Stimulated activated effector memory CD8-positive, alpha-beta T cell treated with anti-CD3 and anti-CD28 coated beads, Interleukin-12 subunit alpha, Interleukin-12 subunit beta, amount 100 ng/mL, for 72 hours (primary cell): ENCODE data around the gene TEX53.

ENCODE experiments used
- ATAC-seq: fragments of 150-1000 bp; cut with Tn5 transposase; 2 replicates; pipeline ENCODE4 v1.10.0; 2021
- DNase-seq, 2 donors: peaks; one replicate each; pipeline ENCODE4 v3.0.0; 2021 to 2022; ENCODE audit warnings: low spot score in 2 of 2
- H3K27ac Mint-ChIP-seq: one replicate; pipeline ENCODE4 v1.8.0; 2022; ENCODE audit warnings: mild to moderate bottlenecking, mixed read lengths
- H3K36me3 Mint-ChIP-seq: one replicate; pipeline ENCODE4 v1.8.0; 2022; ENCODE audit warnings: mild to moderate bottlenecking, mixed read lengths
- H3K4me1 Mint-ChIP-seq: one replicate; pipeline ENCODE4 v1.8.0; 2022; ENCODE audit warnings: mixed read lengths
- H3K4me3 Mint-ChIP-seq: one replicate; pipeline ENCODE4 v1.8.0; 2022; ENCODE audit warnings: mild to moderate bottlenecking, mixed read lengths
- H3K9me3 Mint-ChIP-seq: one replicate; pipeline ENCODE4 v1.8.0; 2022; ENCODE audit warnings: mixed read lengths

TEX53 gene

DNA sequence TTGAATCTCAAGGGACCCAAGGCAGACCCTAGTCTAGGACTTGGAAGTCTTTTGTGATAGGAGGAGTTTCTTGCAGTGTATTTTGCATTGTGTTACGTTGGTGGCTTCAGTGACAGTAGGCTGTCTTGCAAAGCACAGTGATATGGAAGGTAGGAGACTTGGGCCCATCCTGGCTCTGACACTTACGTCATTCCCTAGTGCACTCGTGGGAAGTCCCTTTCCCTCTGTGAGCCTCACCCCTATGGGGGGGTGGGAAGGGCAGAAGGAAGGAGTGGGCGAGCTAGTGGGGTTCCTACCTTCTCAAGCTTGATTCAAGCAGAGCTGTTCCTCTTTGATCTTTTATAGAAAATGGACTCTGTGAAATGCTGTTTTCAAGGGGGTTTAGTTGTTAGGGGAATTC lies 9.2 kb upstream of the TEX53 start:
- DNase-seq (no peak), ATAC-seq (peak; percentile 62)
- Mint-ChIP-seq H3K4me3 (no peak overlapping the region), H3K9me3 (no peaks in the 10 kb centered on the region), H3K36me3 (peaks cover 6% of the 10 kb centered on the region), H3K4me1 (peaks cover 16% of the 10 kb centered on the region), H3K27ac (peak overlapping the region; percentile 20)

DNA sequence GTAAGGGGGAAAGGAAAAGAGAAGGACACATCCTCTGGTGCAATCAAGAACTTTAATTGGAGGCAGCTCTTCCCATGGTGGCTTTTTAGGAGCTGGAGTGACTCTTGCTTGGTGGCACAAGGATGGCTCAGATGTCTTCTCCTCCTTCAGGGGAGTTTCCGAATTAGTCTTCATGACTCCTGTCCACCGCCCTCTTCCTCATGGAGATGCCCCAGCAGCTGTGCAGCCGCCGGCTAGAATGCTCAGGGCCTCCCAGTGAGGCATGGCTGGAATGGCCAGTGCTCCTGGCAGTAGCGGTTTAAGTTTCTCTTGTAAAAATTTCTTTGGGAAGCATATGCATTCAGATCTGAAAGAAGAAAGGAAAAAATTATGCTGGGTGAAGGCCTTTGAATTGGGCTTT lies 8.8 kb upstream of the TEX53 start:
- ATAC-seq (no peak), DNase-seq (no peak)
- H3K4me1 Mint-ChIP-seq: peaks cover 16% of the 10 kb centered on the region
- no peaks in the 10 kb centered on the region for H3K9me3 Mint-ChIP-seq
- no peak overlapping the region for H3K4me3 Mint-ChIP-seq
- H3K36me3 Mint-ChIP-seq: peaks cover 6% of the 10 kb centered on the region
- H3K27ac Mint-ChIP-seq: no peak overlapping the region

DNA sequence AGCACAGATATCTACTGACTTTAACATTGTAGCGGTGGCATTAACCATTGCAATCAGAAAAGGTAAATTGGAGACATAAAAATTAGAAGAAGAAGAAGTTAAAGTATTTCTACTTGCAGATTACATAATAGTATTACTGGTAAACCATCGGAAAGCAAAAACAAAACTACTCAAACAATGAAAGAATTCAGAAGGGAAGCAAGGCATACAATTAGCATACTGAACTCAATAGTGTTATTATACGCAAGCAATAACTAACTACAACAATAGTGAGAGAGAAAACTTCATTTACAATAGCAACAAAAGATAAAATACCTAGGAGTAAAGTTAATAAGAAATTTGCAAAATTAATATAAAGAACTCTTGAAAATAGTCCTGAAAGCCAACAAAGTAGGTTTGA lies 6.6 kb upstream of the TEX53 start:
- Mint-ChIP-seq H3K4me1 (peaks cover 18% of the 10 kb centered on the region), H3K27ac (no peak overlapping the region), H3K4me3 (no peak overlapping the region), H3K9me3 (no peaks in the 10 kb centered on the region), H3K36me3 (peaks cover 6% of the 10 kb centered on the region)
- no peak for ATAC-seq
- no peak for DNase-seq

DNA sequence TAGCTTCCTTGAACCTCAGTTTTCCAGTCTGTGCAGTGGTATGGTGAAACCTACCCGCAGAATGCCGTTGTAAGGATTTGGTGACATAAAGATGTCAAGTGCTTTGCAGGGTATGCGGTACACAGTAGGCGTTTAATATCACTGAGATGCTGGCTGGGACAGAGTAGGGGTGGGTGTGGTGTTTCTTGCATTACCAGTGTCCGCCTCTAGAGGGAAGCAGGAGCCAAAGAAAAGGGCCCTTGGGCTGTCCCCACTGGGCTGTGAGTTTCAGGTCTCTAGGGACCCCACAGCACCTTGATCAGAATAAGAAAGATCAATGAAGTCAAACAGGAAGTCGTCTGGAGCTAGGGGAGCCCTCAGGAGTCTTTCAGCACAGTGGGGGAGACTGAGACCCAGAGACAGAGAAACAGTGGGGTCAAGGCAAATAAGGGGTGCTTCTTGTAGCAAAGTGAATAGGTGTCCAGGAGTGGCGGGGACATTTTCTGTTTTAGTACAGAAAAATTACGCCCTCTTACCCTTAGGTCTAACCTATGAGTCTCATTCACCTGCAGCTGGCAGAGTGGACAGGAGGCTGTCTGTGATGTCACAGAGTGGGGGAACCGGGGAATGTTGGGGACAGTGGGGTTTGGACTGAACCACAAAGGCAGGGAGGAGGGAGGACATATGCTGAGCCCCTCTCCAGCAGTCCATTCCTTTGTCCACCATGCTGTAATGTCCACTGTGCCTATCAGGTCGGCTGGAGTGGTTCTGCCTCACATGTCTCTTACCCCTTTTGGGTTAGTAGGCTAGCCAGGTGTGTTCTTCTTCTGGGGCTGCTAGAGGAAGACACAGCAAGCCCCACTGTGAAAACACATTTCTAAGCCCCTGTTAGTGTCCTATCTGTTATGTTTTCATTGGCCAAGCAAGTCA lies 4.7 kb upstream of the TEX53 start:
- Mint-ChIP-seq H3K36me3 (peaks cover 6% of the 10 kb centered on the region), H3K27ac (no peak overlapping the region), H3K4me3 (no peak overlapping the region), H3K4me1 (peaks cover 22% of the 10 kb centered on the region), H3K9me3 (no peaks in the 10 kb centered on the region)
- DNase-seq (peak; percentile 57 to 86), ATAC-seq (peak; percentile 83)

DNA sequence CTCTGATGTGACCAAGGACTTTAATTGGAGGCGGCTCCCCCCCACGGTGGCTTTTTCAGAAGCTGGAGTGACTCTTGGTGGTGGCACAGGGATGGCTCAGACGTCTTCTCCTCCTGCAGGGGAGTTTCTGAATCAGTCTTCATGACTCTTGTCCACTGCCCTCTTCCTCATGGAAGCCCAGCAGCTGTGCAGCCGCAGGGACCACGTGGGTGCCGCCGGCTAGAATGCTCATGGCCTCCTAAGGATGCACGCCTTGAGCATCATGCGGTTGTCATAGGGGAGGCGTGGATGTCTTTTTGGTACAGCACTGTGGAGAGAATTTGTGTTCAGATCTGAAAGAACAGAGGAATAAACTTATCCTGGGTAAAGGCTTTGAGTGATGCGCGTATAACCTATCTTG lies 1.3 kb downstream of the TEX53 start:
- Mint-ChIP-seq H3K4me1 (peaks cover 28% of the 10 kb centered on the region), H3K9me3 (no peaks in the 10 kb centered on the region), H3K36me3 (peaks cover 6% of the 10 kb centered on the region), H3K4me3 (no peak overlapping the region), H3K27ac (no peak overlapping the region)
- DNase-seq: no peak
- no peak for ATAC-seq

DNA sequence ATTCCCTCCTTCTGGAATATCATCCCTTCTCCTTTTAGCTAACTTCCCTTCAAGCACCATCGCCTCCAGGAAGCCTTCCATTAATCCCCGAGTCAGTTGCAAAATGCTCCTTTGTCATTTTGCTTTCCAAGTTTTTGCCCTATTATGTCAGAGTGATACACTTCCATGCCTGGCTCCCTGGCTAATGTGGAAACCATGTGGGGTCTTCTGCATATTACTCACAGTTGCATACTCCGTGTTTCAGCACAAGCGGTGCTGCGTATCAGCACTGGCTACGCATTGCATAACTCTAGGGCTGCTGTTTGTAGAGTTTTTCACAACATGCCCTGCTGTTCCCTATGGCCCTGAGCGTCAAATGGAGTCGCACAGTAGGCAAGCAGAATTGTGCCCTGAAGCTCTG lies 1.9 kb downstream of the TEX53 start:
- Mint-ChIP-seq H3K4me1 (peaks cover 28% of the 10 kb centered on the region), H3K9me3 (no peaks in the 10 kb centered on the region), H3K27ac (no peak overlapping the region), H3K36me3 (peaks cover 6% of the 10 kb centered on the region), H3K4me3 (no peak overlapping the region)
- no peak for ATAC-seq
- no peak for DNase-seq

DNA sequence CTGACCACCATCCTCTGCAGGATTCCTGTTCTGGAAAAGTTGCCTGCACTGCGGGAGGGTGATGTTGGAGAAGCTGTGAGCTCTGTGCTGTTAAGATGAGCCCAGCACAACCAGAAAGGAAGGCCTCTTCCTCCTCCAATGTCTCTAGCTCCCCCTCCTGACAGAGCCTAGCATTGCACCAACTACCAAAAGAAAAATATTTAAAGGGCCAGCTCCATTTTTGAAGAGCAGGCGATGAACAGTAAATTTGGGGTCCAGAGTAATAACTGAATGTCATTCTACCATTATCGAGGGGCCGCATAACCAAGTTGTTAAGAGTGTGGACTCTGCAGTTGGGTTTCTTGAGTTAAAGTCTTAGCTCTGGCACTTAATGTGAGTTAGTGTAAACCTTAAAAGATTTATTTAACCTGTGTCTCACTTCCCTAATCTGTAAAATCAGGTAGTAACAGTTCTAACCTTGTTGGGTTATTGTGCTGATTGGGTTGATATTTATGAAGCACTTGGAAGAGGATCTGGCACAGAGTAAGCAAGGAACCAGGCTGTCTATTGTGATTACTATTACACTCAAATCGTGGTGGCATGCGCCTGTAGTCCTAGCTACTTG lies 3.9 kb downstream of the TEX53 start:
- peak; percentile 76 to 93 for DNase-seq
- ATAC-seq: peak; percentile 71
- peaks cover 6% of the 10 kb centered on the region for H3K36me3 Mint-ChIP-seq
- peak overlapping the region; percentile 92 for H3K27ac Mint-ChIP-seq
- H3K4me1 Mint-ChIP-seq: peaks cover 22% of the 10 kb centered on the region
- no peaks in the 10 kb centered on the region for H3K9me3 Mint-ChIP-seq
- H3K4me3 Mint-ChIP-seq: no peak overlapping the region

DNA sequence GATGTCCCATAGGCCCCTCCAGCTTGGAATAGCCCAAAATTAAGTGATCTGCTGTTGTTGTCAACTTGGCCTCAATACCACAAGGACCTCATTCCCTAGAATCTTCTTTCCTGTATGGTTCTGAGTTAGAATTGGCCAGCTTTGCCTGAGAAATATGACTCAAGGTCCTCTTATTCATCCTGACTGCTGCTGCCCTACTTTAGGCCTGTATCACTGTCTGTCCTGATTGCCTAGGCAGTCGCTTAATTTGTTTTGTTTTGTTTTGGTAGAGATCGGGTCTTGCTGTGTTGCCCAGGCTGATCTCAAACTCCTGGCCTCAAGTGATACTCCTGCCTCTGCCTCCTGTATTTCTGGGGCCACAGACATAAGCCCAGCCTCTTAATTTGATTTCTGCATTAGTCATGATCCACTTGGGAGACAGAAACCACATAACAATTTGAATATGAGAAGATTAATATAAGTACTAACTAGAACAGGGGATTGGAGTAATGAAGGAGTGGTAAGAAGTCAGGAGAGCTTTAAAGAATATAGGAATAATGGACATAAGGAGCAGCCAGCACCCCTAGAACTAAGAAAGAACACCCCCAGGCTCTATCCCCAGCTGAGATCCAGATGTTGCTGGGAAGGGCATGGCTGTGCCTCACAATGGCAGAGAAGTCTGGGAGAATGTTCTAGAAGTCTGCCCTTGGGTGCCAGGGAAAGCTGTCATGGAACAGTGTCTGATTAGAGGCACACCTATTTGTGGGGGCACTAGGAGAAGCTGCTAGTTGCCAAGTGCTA lies 4.6 kb downstream of the TEX53 start:
- H3K4me1 Mint-ChIP-seq: peaks cover 22% of the 10 kb centered on the region
- H3K9me3 Mint-ChIP-seq: no peaks in the 10 kb centered on the region
- peak overlapping the region; percentile 48 for H3K4me3 Mint-ChIP-seq
- no peak for DNase-seq
- peak; percentile 87 for ATAC-seq
- H3K36me3 Mint-ChIP-seq: peaks cover 11% of the 10 kb centered on the region
- H3K27ac Mint-ChIP-seq: peak overlapping the region; percentile 92

DNA sequence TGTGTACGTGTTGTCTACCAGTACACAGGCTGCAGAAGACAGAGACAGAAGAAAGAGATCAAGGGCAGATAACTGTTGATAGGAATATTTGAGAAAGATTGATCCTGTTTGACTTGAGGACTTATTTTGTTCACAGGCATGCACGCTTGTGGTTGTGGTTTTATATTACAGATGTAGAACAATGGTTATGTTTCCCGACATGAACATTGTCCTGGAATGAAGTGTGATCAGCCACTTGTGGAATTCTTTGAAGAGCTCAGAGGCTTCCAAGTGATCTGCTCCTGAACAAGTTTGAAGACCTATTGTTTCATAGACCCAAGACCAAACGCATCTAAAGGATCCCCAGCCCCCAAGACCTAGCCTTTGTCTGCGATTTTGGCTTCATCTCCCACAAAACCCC lies 13.7 kb downstream of the TEX53 start:
- no peaks in the 10 kb centered on the region for H3K4me1 Mint-ChIP-seq
- ATAC-seq (no peak), DNase-seq (no peak)
- H3K9me3 Mint-ChIP-seq: no peaks in the 10 kb centered on the region
- peaks cover 76% of the 10 kb centered on the region for H3K36me3 Mint-ChIP-seq
- no peak overlapping the region for H3K4me3 Mint-ChIP-seq
- H3K27ac Mint-ChIP-seq: peak overlapping the region; percentile 30

DNA sequence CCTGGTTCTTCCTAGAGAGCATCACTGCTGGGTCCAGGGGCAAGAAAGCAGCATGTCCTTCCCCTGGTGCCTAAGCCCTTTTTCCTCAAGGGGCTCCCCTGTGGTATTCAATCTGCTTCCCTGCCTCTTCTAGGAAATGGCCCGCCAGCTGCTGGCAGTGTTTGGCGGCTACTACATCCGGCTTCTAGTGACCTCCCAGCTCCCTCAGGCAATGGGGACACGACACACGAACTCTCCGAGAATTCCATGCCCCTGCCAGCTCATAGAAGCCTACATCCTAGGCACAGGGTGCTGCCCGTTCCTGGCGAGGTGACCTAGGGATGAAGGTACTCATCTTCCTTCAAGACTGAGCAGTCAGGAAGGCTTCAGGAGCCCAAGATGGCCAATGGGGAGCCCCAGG lies 14.6 kb downstream of the TEX53 start:
- H3K36me3 Mint-ChIP-seq: peaks cover 80% of the 10 kb centered on the region
- H3K4me3 Mint-ChIP-seq: no peak overlapping the region
- no peaks in the 10 kb centered on the region for H3K4me1 Mint-ChIP-seq
- DNase-seq: no peak
- ATAC-seq: no peak
- no peak overlapping the region for H3K27ac Mint-ChIP-seq
- no peaks in the 10 kb centered on the region for H3K9me3 Mint-ChIP-seq

DNA sequence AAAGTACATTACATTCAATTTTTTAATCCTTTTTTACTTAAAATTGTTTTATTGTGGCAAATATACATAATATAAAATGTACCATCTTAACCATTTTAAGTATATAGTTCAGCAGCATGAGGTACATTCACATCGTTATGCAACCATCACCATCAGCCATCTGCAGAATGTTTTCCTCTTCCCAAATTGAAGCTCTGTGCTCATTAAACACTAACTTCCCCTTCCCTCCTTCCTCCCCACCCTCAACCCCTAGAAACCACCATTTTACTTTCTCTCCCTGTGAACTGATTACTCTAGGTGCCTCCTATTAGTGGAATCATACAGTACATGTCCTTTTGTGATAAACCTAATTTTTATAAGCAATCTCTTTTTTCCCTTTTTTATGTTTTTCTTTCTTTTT lies 15.6 kb downstream of the TEX53 start:
- H3K4me3 Mint-ChIP-seq: no peak overlapping the region
- H3K9me3 Mint-ChIP-seq: no peaks in the 10 kb centered on the region
- H3K36me3 Mint-ChIP-seq: peaks cover 83% of the 10 kb centered on the region
- H3K27ac Mint-ChIP-seq: peak overlapping the region; percentile 4
- no peak for ATAC-seq
- DNase-seq: no peak
- H3K4me1 Mint-ChIP-seq: no peaks in the 10 kb centered on the region

DNA sequence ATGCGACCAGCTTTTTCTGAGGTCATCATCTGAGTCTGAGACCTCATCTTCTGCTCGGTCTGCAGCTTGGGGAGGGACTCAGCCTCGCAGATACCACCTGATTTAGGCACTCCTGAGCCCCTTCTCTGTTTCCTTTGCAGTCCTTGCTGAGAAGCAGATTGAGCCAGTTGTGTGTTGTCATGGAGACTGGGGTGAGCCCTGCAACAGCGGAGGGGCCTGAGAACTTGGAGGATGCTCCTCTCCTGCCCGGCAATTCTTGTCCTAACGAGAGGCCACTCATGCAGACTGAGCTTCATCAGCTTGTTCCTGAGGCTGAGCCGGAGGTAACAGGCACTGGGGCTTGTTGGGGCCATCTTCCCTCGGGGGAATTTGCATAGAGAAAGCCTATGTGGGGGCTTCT lies 19.2 kb downstream of the TEX53 start:
- Mint-ChIP-seq H3K36me3 (peaks cover 74% of the 10 kb centered on the region), H3K4me3 (no peak overlapping the region)

DNA sequence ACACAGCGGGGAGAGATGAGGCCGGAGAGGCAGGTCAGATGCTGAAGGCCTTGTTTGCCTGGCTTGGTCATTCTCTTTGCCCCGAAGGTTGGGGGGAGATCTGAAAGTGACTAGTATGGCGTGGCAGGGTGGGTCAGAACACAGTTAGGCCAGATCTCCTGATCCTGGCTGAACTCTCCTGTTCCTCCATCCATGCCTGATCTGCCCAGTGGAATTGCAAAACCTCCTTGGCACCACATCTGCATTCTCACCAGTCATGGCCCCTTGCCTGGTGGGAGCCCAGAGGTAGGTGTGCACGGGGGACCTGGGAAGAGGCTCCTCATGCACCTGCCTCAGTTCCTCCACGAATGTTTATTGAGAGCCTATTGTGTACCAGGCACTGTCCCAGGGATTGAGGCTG lies 23.2 kb downstream of the TEX53 start:
- Mint-ChIP-seq H3K4me3 (no peak overlapping the region), H3K4me1 (peaks cover 6% of the 10 kb centered on the region), H3K9me3 (no peaks in the 10 kb centered on the region), H3K27ac (peak overlapping the region; percentile 29), H3K36me3 (peaks cover 78% of the 10 kb centered on the region)
- ATAC-seq: no peak
- DNase-seq: no peak

More for the DNA sequence above, 19.2 kb downstream of the TEX53 start:
- ATAC-seq (no peak), DNase-seq (no peak)
- no peak overlapping the region for H3K27ac Mint-ChIP-seq
- no peaks in the 10 kb centered on the region for H3K9me3 Mint-ChIP-seq
- peaks cover 6% of the 10 kb centered on the region for H3K4me1 Mint-ChIP-seq

DNA sequence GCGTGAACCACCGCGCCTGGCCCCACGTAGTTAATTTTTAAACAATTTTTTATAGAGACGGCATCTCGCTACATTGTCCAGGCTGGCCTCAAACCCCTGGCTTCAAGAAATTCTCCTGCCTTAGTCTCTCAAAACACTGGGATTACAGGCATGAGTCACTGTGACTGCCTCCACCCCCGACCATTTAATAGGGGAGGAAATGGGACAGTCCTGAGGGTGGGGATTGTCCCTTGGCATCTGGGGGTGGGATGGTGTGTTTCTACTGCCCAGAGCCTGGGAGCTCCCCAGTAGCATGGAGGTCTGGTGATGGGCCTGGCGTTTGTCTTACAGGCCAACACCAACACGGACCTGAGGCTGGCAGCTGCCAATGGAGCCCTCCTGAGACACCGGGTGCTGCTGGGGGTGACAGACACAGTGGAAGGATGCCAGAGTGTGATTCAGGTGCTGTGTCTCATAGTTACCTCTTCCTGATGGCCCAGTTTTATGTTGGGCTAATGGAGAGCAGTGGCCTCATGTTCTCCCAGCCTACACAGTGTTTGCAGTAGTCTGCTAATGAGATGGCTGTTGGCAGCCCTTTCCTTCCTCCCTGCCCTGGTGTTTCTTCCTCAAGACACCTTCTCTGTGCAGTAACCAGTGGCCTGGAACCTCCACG lies 24.0 kb downstream of the TEX53 start:
- H3K36me3 Mint-ChIP-seq: peaks cover 77% of the 10 kb centered on the region
- ATAC-seq (no peak), DNase-seq (no peak)
- peaks cover 6% of the 10 kb centered on the region for H3K4me1 Mint-ChIP-seq
- H3K9me3 Mint-ChIP-seq: no peaks in the 10 kb centered on the region
- H3K27ac Mint-ChIP-seq: peak overlapping the region; percentile 29
- H3K4me3 Mint-ChIP-seq: no peak overlapping the region

DNA sequence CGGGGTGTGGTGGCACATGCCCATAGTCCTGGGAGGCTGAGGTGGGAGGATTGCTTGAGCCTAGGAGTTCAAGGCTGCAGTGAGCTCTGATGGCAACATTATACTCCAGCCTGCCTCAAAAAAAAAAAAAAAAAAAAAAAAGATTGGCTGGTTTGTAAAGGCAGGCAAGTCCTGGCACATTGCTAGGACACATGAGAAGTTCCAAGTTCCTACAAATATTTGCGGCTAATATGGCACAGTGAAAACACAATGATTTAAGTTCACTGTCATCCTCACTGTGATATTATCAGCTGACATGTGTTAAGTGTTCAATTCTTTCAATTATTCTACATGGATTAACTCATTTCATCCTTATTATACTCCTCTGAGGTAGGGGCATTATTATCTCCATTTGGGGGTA lies 26.4 kb downstream of the TEX53 start:
- DNase-seq: no peak
- ATAC-seq: no peak
- H3K9me3 Mint-ChIP-seq: no peaks in the 10 kb centered on the region
- H3K4me1 Mint-ChIP-seq: peaks cover 6% of the 10 kb centered on the region
- H3K36me3 Mint-ChIP-seq: peaks cover 71% of the 10 kb centered on the region
- no peak overlapping the region for H3K4me3 Mint-ChIP-seq
- H3K27ac Mint-ChIP-seq: no peak overlapping the region
